HCT116 (cell line): Measurements from ENCODE around the gene NT5C1A.

Experiments used
- CTCF ChIP-seq, 3 experiments: fragments of 200-600 bp in 1 of 3; sonication (generic) in 1 of 3; IDR thresholded peaks in 2 of 3; conservative IDR thresholded peaks in 1 of 3; 2 replicates each; pipeline ENCODE4 v1.5.1; 2012 to 2017; ENCODE audit warnings: low read depth in 2 of 3, low read length in 2 of 3, antibody characterized with exemption in 1 of 3, borderline replicate concordance in 1 of 3, control low read depth in 1 of 3, mild to moderate bottlenecking in 1 of 3, mixed read lengths in 1 of 3, mixed run types in 1 of 3, moderate library complexity in 1 of 3; ENCODE audit not compliant: insufficient read depth in 1 of 3
- EZH2 ChIP-seq: fragments of 200-600 bp; sonication (generic); IDR thresholded peaks from 2 replicates; pipeline ENCODE4 v1.6.1; 2017; ENCODE audit warnings: antibody characterized with exemption, mixed run types
- MAX ChIP-seq: IDR thresholded peaks from 2 replicates; pipeline ENCODE4 v1.6.1; 2012
- POLR2A ChIP-seq: IDR thresholded peaks from 2 replicates; pipeline ENCODE4 v1.7.0; 2011; ENCODE audit warnings: borderline replicate concordance; ENCODE audit not compliant: insufficient read depth, insufficient read length; ENCODE audit errors: extremely low read depth
- POLR2AphosphoS5 ChIP-seq: IDR thresholded peaks from 2 replicates; pipeline ENCODE4 v1.6.1; 2011; ENCODE audit warnings: mild to moderate bottlenecking, low read depth, low read length, moderate library complexity
- RAD21 ChIP-seq: IDR thresholded peaks from 2 replicates; pipeline ENCODE4 v1.6.1; 2012; ENCODE audit warnings: low read depth, mild to moderate bottlenecking
- REST ChIP-seq: IDR thresholded peaks from 2 replicates; pipeline ENCODE4 v1.6.1; 2012; ENCODE audit warnings: low read depth
- YY1 ChIP-seq: IDR thresholded peaks from 2 replicates; pipeline ENCODE4 v1.6.1; 2011; ENCODE audit warnings: low read length, low read depth, moderate library complexity, mild to moderate bottlenecking; ENCODE audit not compliant: insufficient replicate concordance; ENCODE audit errors: extremely low read depth
- ZBTB33 ChIP-seq: IDR thresholded peaks from 2 replicates; pipeline ENCODE4 v1.6.1; 2011; ENCODE audit warnings: mild to moderate bottlenecking, low read length, moderate library complexity; ENCODE audit not compliant: insufficient replicate concordance; ENCODE audit errors: extremely low read depth

GRCh38 chr1:39613250-39613649 lies 58.7 kb downstream of the NT5C1A start:
- no peak for TF ChIP-seq REST
- no peak for TF ChIP-seq YY1
- no peak for TF ChIP-seq EZH2
- TF ChIP-seq CTCF (IDR thresholded peaks at IDR 0.05 in 2 of 3, conservative IDR thresholded peaks at IDR 0.05 in 1 of 3; ENCODE audit: borderline replicate concordance in 1 of 3, insufficient read depth in 1 of 3, low read depth in 2 of 3, low read length in 2 of 3), result no peak
- TF ChIP-seq MAX, result no peak
- no peak for TF ChIP-seq POLR2A
- TF ChIP-seq POLR2AphosphoS5, result no peak
- TF ChIP-seq ZBTB33, result no peak
- TF ChIP-seq RAD21, result no peak
